Body of pancreas (tissue), 4 donors: ENCODE measurements around the gene MYZAP. TPM values are rescaled to one million over a fixed set of nuclear protein-coding genes. Genes with fewer than 3 reads are reported as not detected.

Experiments
- ATAC-seq: fragments of 150-250 bp; one replicate; pipeline ENCODE4 v1.9.1; 2016
- DNase-seq, 4 donors: peaks; one replicate each; pipeline ENCODE4 v3.0.0-alpha.2; 2019
- H3K27ac ChIP-seq, 4 donors: fragments of 200-600 bp; sonication (generic); 1 replicate in 3 of 4; 2 replicates in 1 of 4; pipeline versions ENCODE4 v1.5.1 to v1.6.1; 2016 to 2019; ENCODE audit warnings: mild to moderate bottlenecking in 1 of 4, mixed read lengths in 1 of 4, moderate library complexity in 1 of 4
- H3K27me3 ChIP-seq, 2 donors: fragments of 200-600 bp; sonication (generic); one replicate each; pipeline ENCODE4 v1.6.0; 2016; ENCODE audit warnings: mild to moderate bottlenecking in 1 of 2
- H3K36me3 ChIP-seq, 2 donors: fragments of 200-600 bp; sonication (generic); replicated peaks in 1 of 2; 2 replicates each; pipeline ENCODE4 v1.5.1; 2016; ENCODE audit warnings: low read depth in 2 of 2; ENCODE audit not compliant: insufficient read depth in 1 of 2
- H3K4me1 ChIP-seq: fragments of 200-600 bp; sonication (generic); one replicate; pipeline ENCODE4 v1.6.0; 2016
- H3K4me3 ChIP-seq, 2 donors: fragments of 200-600 bp; sonication (generic); 1 replicate in 1 of 2; 2 replicates in 1 of 2; pipeline ENCODE4 v1.5.1; 2016 to 2019
- H3K9me3 ChIP-seq, 3 donors: fragments of 200-600 bp; sonication (generic); 1 replicate in 2 of 3; 2 replicates in 1 of 3; pipeline ENCODE4 v1.5.1; 2016
- CTCF ChIP-seq, 7 experiments: fragments of 450-650 bp in 4 of 7; fragments of 200-600 bp in 3 of 7; sonication (generic) in 3 of 7; IDR thresholded peaks; one replicate each; pipeline ENCODE4 v1.5.1; 2016 to 2019; ENCODE audit warnings: antibody characterized with exemption in 7 of 7
- POLR2A ChIP-seq, 3 donors: fragments of 450-650 bp; IDR thresholded peaks; one replicate each; pipeline ENCODE4 v1.6.1; 2016; ENCODE audit warnings: antibody characterized with exemption in 3 of 3, mild to moderate bottlenecking in 2 of 3
- WGBS, 2 donors: methylation state at CpG; one replicate each; pipeline ENCODE4 v1.1.5; 2017; 5-methylcytosine and 5-hydroxymethylcytosine counted together
- intact Hi-C: fragments of 100-400 bp; cut with DNase I; formaldehyde crosslinking; loops from one replicate; pipeline ENCODE4 v1.15.1; 2023
- total RNA-seq, 2 donors: library from RNA; depleted of rRNA; stranded (reverse); fragments of >200 nt; gene quantifications; one replicate each; pipeline ENCODE4 v1.1.0, GENCODE V29; 2016

The MYZAP gene
- total RNA-seq, 2 donors from 2014 or later = 10.9 to 16.3 TPM

DNA sequence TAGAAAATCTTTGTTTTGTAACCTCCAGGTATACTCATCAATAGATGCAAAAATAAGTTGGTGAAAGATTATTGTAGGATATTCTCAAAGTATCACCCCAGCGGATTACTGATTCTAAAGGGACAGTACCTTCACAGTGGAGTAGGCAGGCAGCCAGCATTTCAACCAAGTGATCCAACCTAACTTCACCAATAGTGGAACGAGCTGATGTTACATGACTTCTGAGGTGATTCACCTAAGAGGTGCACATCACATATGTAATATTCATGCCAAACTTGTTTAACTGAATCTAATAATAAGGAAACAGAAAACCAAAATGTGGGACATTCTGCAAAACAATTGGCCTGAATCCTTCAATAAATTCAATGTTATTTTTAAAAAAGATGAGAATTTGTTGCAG, 14.3 kb downstream of the MYZAP start:
- intact Hi-C loops = no loop called here
- no peaks in the 10 kb centered on the region for H3K9me3 ChIP-seq
- no peaks in the 10 kb centered on the region for H3K36me3 ChIP-seq
- H3K27ac ChIP-seq = peak overlapping the region in 3 of 4 donors; percentile 89 to 92 (median 89)
- H3K27me3 ChIP-seq = no peaks in the 10 kb centered on the region
- 81 to 90% methylated on average over 2 of the region's 2 CpGs for WGBS, 2 donors
- H3K4me3 ChIP-seq = no peak overlapping the region
- ATAC-seq (no peak), DNase-seq (no peak)
- peaks cover 82% of the 10 kb centered on the region for H3K4me1 ChIP-seq
- TF ChIP-seq CTCF (IDR thresholded peaks at IDR 0.05) (no peak), POLR2A (IDR thresholded peaks at IDR 0.05) (no peak)

- H3K9me3 ChIP-seq = no peaks in the 10 kb centered on the region
- ATAC-seq (no peak), DNase-seq (no peak)
- peaks cover 89% of the 10 kb centered on the region for H3K4me1 ChIP-seq
- no peaks in the 10 kb centered on the region for H3K36me3 ChIP-seq
- H3K4me3 ChIP-seq = no peak overlapping the region
- 54 to 89% methylated on average over 1 of the region's 1 CpG for WGBS, 2 donors
- no peak for TF ChIP-seq CTCF (IDR thresholded peaks at IDR 0.05)
- TF ChIP-seq POLR2A (IDR thresholded peaks at IDR 0.05) = no peak
- intact Hi-C loops = no loop called here
- H3K27me3 ChIP-seq = no peaks in the 10 kb centered on the region
- peak overlapping the region; percentile 46 to 80 (median 62) for H3K27ac ChIP-seq
Measured at GRCh38 chr15:57606816-57607215, 15.1 kb downstream of the MYZAP start.

- ATAC-seq = peak; percentile 14
- intact Hi-C loops = no loop called here
- Histone ChIP-seq H3K27ac (peak overlapping the region; percentile 46 to 80 (median 62)), H3K9me3 (no peaks in the 10 kb centered on the region), H3K4me1 (peaks cover 95% of the 10 kb centered on the region), H3K36me3 (no peaks in the 10 kb centered on the region), H3K27me3 (no peaks in the 10 kb centered on the region), H3K4me3 (no peak overlapping the region)
- DNase-seq = peak; percentile 43 to 85 (median 57)
- TF ChIP-seq CTCF (IDR thresholded peaks at IDR 0.05) (no peak), POLR2A (IDR thresholded peaks at IDR 0.05) (no peak)
- 58 to 70% methylated on average over 3 of the region's 3 CpGs for WGBS, 2 donors
Measured at GRCh38 chr15:57607570-57608000, 15.9 kb downstream of the MYZAP start.

DNA sequence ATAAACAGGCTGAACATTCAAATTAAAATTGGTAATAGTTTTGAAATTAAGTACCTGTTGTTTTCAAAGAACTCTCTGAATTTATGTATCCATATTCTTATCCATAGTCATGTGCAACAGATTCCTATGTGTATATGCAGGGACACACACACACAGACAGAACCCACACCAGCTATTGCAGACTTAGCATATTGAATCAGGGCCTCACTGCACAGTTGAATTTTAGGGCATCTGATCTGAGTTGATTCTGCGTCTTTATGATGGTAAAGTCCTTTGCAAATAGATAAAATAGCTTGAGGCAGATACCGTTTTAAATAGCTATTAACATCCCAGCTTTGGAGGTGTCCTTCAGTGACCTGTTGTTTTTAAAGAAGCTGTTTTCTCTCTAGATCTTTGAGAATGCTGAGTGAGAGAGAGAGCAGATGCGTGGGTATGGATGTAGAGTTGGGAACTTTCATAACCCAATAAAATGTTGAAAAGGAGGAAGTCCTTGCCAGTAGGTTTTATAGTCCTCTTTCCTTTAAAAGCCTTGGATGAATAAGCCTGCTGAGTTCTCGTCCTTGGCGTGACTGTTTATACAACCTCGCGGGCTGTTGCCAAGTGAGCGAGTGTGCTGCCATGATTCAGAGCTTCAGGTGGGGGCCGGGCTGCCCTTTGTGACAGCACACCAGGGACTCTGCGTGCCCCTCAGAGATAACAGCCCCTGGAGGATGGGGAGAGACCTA, 18.3 kb downstream of the MYZAP start:
- WGBS, 2 donors = 23 to 31% methylated on average over 9 to 10 of the region's 10 CpGs
- TF ChIP-seq POLR2A (IDR thresholded peaks at IDR 0.05) (peak in 2 of 3 donors; percentile 24 to 33), CTCF (IDR thresholded peaks at IDR 0.05) (no peak)
- no peak overlapping the region for H3K4me3 ChIP-seq
- peak; percentile 86 to 94 (median 92) for DNase-seq
- H3K27ac ChIP-seq = peak overlapping the region; percentile 56 to 80 (median 76)
- peak; percentile 81 for ATAC-seq
- peaks cover 78% of the 10 kb centered on the region for H3K4me1 ChIP-seq
- no peaks in the 10 kb centered on the region for H3K36me3 ChIP-seq
- intact Hi-C loops = no loop called here
- no peaks in the 10 kb centered on the region for H3K9me3 ChIP-seq
- no peaks in the 10 kb centered on the region for H3K27me3 ChIP-seq

GRCh38 chr15:57611123-57611522, 19.4 kb downstream of the MYZAP start:
- Histone ChIP-seq H3K36me3 (no peaks in the 10 kb centered on the region), H3K4me1 (peaks cover 78% of the 10 kb centered on the region), H3K27me3 (no peaks in the 10 kb centered on the region), H3K4me3 (no peak overlapping the region), H3K9me3 (no peaks in the 10 kb centered on the region), H3K27ac (peak overlapping the region; percentile 56 to 80 (median 76))
- intact Hi-C loops = no loop called here
- DNase-seq (peak; percentile 55 to 83 (median 68)), ATAC-seq (peak; percentile 55)
- 12 to 26% methylated on average over 7 of the region's 7 CpGs for WGBS, 2 donors
- TF ChIP-seq CTCF (IDR thresholded peaks at IDR 0.05) = no peak
- TF ChIP-seq POLR2A (IDR thresholded peaks at IDR 0.05) = no peak
